ENCODE data around the gene RCVRN. TPM values are rescaled to one million over a fixed set of nuclear protein-coding genes. Genes with fewer than 3 reads are reported as not detected.

Gene RCVRN
- polyA plus RNA-seq (ENCODE audit: insufficient read length in 4 of 4) = under 1 TPM; 0.19 to 0.49 (median 0.35) TPM

DNA sequence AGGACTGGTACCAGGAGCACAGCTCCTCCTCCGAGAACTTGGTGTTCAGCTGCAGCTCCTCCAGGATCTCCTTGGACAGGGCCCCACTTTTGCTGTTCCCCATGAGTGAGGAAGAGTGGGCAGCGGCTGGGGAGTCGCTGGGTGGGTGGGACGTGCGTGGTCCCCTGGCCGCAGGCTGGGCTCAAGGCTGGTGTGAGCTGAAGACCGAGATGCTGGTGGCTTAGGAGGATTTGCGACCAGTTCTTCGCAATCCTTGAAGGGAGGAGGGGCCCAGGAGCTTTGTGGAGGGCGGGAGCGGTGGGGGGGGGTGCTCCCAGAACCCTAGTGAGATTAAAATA is at the start of gene RCVRN:
RCVRN (minus strand) TSS at position 194 of the 338 bp plus-strand sequence; CDS start at position 103, 91 bp downstream.
- no peak for DNase-seq (ENCODE audit: low read depth in 4 of 4, low spot score in 3 of 4)

DNA sequence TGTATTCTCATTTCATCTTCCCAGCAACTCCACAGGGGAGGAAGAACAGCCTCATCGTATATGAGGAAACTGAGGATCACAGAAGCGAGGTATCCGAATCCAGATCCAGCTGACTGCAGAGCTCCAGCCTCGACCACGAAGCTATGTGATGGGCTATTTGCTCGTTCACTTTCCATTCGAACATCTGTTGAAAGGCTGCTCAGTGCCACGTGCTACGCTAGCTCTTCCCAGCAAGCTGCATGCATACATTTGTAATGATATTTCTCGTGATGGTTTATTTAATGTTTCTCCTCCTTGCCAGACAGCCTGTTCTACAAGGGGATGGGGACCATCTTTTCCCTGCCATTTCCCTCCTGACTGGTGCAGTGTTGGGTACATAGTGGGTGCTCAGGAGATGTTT is 48.4 kb upstream of the RCVRN start:
- no peak for DNase-seq (ENCODE audit: low read depth in 4 of 4, low spot score in 3 of 4)

DNA sequence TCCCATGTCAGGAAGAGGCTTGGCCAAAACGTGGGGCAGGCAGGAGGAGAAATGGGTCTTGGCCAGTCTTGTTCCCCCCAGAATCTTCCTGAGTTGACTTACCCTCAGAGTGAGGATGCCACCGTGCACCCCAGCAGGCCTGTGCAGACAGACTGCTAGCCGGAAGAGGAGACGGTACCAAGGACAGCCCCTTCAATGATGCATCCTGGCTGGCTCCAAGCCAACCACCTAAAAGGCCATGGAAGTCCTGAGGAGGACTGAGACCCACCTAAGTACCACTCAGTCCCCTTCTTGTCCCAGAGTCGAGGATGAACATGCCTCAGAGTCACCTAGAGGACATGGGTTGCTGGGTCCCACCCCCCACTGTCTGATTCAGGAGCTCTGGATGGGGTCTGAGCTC is 46.7 kb upstream of the RCVRN start:
- DNase-seq (ENCODE audit: low read depth in 4 of 4, low spot score in 3 of 4) = no peak

DNA sequence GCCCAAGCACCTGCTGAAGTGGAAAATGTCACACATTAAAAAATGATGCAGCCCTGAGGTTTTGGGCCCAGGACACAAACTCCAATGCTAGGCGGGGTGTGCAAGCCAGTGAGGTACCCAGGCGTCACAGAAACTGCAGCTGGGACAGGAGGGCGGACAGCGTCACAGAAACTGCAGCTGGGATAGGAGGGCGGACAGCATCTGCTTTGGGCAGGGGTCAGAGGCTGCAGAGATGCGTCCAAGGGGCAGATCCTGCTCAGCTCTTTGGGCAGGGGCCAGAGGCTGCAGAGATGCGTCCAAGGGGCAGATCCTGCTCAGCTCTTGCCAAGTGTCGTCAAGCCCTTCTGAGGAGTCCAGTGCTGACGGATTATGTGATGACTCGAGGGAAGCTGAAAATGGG is 43.9 kb upstream of the RCVRN start:
- no peak for DNase-seq (ENCODE audit: low read depth in 4 of 4, low spot score in 3 of 4)

DNA sequence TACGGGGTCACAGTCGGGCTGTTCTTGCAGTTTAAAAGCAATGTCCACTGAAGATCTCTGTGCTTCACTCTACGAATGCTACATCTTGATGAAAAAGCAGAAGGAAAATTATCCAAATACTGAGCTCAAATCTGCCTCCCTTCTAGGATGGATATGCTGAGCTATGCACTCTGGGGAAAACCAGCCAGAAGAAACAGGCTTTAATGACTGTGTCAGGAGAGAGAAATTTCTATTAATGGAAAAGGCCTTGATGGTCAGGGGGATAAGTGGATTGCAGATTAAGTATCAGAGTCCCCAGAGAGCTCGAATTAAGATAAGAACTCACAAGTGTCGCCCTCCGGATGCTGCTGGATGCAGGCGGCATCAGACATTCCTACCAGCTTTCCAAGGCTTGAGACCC is 39.6 kb upstream of the RCVRN start:
- DNase-seq (ENCODE audit: low read depth in 4 of 4, low spot score in 3 of 4) = no peak

DNA sequence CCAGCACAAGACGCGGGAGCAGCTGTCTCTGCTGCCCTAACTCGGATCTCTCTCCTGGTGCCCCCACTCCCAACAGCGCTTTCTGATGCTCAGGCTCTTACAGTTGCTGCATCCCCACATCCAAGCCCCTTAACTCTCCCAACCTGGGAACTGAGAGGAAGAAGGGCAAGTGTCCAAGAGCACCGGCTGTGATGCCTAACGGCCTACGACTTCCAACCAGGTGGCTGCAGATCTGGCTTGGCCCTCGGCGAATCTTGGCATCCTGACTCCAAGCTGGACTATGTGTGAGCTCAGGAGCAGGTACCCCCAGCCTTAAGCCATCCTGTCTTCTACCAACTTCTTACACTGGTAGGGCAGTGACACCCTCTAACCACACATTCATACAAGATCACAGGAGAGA is 38.3 kb upstream of the RCVRN start:
- DNase-seq (ENCODE audit: low read depth in 4 of 4, low spot score in 3 of 4) = no peak

DNA sequence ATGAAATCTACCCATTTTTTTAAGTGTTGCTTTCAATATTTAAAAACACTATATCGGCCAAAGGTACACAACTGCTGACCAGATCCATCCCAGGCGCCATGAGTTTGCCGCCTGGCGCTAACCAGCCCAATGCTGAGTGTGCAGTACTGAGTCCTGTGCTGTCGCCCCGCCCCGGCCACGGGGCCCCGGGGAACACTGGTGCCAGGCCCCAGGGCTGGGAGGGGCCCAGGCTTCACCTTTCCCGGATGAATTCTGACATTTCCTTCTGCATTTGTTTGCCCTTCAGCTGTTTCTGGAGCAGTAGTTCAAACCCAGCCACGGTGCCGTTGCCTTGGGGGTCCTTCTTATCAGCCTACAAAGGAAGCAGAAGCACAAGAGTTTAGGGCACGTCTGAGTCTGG is 37.8 kb upstream of the RCVRN start:
- DNase-seq (ENCODE audit: low read depth in 4 of 4, low spot score in 3 of 4) = no peak

DNA sequence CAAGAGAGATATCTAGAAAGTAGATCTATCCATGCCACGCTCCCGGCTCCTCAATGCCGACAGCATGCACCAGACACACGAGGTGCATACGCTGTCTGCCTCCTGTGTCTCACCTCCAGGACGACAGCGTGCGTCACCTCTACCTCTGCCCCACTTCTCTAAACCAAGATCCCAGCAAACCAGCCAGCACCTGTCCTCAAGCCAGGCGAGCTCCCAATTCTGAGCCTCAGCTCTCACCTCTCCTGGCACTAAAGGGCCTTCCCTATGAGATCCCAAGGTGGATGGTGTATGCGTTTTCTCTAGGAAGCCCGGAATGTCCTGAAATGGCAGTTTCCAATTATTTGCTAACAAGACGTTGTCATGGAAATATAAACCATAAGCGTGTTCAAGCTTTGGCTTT is 36.2 kb upstream of the RCVRN start:
- DNase-seq (ENCODE audit: low read depth in 4 of 4, low spot score in 3 of 4) = no peak

DNA sequence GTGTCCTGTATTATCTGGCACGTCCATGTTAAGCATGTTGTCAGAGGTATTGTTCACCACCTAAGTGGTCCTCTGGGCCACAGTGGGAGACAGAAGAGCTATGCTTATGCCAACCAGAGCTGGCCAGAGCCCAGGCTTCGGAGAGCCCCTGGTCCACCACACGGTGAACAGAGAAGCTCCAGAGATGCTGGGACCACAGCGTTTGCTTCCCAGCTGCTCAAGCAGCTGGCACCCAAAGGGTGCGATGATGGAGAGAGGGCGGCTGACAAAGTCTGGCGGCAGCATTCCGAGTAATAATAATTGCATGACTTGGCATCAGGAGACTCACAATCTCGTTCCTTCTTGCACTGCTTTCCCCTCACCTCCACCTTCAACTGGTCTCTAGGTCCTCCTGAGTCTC is 35.8 kb upstream of the RCVRN start:
- no peak for DNase-seq (ENCODE audit: low read depth in 4 of 4, low spot score in 3 of 4)

DNA sequence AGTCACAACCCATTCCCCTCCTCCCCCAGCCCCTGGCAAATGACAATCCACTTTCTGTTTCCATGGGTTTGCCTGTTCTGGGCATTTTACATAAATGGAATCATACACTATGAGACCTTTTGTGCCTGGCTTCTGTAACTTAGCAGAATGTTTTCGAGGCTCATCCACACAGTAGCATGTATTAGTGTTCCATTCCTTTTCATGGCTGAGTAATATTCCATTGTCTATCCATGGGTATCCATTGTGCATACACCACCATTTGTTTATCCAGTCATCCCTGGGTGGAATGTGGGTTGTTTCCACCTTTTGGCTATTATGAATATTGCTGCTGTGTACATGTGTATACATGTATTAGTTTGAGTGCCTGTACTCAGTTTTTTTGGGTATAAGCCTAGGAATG is 33.7 kb upstream of the RCVRN start:
- no peak for DNase-seq (ENCODE audit: low read depth in 4 of 4, low spot score in 3 of 4)

DNA sequence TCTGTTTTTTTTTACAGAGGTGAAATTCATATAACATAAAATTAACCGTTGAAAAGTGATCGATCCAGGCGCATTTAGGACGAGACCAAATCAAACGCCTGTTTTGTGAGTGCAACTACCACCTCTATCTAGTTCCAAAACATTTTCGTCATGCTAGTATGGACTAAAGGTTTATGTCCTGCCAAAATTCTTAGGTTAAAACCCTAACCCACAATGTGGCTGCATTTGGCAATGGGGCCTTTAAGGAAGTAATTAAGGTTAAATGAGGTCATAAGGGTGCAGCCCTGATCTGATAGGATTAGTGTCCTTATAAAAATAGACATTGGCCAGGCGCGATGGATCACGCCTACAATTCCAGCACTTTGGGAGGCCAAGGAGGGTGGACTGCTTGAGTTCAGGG is 32.8 kb upstream of the RCVRN start:
- DNase-seq (ENCODE audit: low read depth in 4 of 4, low spot score in 3 of 4) = no peak

DNA sequence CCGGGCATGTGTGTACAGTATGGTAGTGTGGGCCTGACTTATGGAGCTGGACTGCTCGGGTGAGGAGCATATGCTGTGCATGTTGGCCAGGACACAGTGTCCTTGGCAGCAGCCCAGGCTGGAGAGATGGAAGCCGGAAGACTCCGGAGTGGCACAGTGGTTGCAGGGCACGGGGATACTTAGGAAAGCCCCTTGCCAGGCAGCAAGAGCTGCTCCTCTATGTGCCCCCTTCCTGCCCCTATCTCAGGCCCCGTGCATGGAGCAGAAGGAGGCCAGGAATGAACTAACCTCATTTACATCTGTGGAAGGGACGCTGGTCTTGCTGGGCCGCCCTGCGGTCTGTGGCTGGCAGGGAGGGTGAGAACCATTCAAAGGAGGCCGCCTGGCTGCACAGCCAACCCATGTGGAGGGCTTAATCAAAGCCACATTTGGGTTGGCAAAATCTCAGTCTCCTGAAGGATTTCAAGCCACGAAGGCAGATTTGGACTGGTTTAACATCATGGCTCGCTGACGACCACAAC is 32.2 kb upstream of the RCVRN start:
- no peak for DNase-seq (ENCODE audit: low read depth in 4 of 4, low spot score in 3 of 4)

DNA sequence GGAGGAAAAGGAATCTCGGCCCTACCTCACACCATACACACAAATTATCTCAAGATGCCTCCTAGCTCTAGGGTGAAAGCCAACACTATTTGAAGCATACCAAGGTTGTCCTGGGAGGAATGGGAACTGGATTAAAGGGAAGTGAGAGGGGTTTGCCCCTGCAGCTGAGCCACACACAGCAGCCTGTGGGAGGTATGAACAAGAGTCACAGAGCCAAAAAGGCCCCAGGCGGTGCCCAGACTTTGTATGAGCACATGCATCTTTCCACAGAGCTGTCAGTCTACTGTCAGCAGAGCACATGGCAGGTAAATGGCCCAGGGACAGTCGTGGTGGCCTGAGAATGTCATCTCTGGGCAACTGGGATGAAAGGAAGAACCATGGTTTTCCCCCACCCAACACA is 31.0 kb upstream of the RCVRN start:
- DNase-seq (ENCODE audit: low read depth in 4 of 4, low spot score in 3 of 4) = no peak

DNA sequence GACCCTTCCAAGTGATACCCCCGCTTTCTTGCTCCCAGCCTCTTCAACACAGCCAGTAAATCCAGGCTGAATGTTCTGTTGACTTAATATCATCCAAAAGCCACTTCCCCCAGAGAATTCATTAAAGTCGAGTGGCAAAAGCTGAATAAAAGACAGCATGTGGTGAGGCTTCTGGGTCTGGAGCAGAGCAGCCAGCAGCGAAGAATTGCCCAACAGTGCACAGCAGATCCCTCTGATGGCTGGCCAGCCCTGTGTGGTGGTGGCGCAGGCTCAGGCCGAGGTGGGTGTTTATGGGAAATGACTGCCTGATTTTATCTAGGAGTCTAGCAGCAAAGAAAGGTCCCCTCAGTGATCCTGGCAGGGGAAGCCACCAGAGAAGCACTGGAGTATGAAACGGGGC is 30.3 kb upstream of the RCVRN start:
- DNase-seq (ENCODE audit: low read depth in 4 of 4, low spot score in 3 of 4) = no peak

DNA sequence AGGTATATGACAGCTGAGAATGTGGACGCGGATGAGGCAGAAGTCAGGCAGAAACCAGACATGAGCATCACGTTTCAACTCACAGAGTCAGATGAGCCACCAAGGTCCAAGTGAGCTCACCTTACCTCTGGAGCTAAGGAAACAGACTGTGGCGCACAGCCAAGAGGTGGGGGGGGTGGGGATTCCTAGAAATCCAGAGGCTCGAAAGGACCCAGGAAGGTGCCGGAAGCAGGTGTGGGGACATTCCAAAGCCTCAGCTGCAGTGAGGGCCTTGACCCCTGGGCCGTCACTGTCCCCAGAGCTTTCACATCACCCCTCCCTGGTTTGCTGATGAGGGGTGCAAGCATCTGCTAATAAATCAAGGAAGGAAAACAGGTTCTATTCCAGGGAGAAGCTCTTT is 29.3 kb upstream of the RCVRN start:
- no peak for DNase-seq (ENCODE audit: low read depth in 4 of 4, low spot score in 3 of 4)

DNA sequence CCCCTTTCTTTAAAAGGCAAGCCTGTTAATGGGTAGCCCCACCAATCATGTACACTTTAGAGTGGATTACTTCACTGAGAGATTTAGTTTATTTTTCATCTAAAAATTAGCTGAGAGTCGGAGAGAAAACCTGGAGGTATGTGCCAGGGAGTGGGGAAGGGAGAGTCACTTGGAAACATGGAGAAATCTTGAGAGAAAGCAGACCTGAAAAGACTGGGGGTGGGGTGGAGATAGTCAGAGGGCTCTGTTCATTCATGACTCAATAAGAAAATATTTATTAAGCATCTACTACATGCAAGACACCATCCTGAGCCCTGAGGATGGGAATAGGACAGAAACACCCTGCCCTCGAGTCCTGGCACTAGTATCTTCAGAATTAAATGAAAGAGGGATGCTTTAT is 27.4 kb upstream of the RCVRN start:
- DNase-seq (ENCODE audit: low read depth in 4 of 4, low spot score in 3 of 4) = no peak

DNA sequence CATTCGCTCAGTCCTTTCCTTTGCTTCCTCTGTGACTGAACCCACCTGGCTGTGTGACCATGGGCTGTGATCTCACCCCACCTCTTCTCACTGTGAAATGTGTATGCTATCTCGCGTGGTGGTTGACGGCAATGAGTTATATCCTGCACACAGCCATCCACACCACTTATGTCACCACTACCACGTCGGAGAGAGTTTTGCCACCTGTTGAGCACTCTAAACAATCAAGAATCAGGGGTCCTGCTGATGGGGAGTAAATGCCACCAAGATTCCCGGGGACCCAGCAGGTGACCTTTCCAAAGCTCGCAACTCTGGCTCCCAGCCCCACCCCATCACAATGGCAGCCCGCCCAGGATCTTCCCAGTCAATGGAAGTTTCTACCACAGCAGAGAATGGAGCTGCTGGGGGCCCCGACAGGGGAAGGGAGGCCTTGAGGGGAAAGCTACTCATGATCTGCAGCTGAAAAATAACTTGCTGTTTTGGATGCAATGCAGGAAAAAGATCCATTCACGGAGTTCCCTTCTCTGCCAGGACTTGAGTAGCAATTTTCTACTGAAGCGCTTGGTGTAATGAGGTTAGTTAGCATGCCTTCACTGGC is 26.2 kb upstream of the RCVRN start:
- DNase-seq (ENCODE audit: low read depth in 4 of 4, low spot score in 3 of 4) = no peak

DNA sequence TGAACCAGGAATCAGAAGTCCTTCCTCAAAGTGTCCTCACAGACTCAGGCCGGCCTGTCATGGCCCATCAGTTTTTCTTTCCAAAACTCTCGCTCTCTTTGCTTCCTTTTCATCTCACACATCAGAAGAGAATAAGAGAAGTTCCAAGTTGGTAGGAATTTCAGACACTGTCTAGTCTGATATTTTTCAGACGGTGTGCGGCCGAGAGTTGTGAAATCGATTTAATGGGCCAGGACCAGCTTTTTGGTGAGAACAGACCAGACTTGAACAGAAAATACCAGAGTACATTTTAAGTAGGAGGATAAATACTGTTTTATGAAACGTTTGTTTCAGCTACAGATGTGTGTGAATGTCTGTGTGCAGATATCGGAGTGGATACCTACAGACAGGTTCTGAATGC is 24.8 kb upstream of the RCVRN start:
- no peak for DNase-seq (ENCODE audit: low read depth in 4 of 4, low spot score in 3 of 4)

DNA sequence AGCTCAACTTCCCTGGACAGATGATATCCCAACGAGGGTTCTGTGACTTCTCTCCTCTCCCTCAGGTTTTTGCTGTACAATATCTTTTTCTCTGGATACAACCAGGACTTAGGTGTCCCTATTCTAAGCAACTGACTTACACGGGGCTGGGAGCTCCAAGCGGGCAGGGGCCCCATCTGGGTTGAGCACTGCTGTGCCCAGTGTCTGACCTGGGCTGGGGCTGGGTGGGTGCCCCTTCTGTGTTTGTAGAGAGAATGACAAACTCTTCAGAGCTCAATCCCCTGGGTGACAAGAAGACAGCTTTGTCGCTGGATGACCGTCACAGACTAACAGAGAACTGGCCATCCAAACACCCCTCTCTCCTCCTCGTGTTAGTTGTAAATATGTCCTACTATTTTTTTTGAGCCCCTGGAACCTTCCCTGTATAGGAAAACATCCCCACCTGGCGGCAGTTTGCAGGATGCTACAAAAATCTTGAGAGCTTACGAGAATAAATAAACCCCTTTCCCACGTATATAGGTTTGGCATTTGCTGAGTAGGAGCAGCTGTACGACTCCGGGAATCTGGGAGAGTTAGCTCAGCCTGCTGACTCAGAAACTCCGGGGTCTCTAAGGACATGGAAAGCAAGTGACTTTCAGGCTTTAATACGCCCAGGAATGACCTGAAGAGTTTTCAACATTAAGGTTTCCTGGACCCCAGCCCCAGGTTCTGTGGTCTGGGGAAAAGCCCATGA is 23.7 kb upstream of the RCVRN start:
- peak; percentile 39 to 68 (median 58) for DNase-seq (ENCODE audit: low read depth in 4 of 4, low spot score in 3 of 4)

DNA sequence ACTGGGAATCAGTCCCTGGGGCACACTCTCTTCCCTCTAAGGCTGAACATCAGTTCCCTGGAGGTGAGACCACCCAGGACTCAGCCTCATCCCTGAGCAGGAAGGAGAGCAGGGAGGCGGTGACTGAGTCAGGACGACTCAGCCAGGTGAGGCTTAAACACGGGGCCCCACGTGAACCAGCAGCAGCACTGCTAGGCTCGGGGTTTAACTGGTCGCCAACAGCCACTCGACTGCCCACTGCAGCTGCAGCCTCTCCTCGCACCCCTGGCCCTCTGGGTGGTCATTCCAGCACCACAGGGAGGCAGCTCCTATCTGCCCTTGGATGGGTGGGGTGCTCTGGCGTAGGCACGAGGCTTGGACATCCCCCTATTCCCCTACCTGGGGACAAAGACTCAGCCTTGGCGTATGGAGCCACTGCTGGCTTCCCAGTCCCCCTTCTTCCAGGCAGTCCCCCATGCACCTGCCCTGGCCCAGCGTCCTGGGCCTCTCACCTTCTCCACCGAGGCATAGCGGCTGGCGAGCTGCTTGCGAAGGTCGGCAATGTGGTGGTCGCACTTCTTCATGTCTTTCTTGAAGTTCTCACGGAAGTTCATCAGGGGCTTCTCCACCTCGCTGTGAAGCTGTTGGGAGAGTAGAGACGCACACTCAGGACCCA is 21.2 kb upstream of the RCVRN start:
- no peak for DNase-seq (ENCODE audit: low read depth in 4 of 4, low spot score in 3 of 4)

DNA sequence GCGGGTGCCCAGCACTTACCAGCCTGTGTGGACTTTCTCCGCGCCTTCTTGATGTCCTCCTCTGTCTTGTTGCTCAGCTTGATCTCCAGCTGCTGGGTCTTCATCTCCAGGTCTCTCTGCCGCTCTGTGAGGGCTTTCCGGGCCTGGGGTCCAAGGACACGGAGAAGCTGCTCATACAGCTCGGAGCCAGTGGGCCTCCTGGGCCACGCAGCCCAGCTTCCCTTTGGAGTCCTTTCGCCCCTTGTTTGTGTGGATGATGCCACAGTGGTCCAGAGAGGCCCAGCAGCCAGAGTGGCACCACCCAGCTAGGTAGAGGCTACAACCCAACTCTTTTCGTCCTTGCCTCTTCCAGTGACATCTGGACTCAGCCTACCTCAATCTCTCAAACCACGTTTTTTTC is 20.4 kb upstream of the RCVRN start:
- DNase-seq (ENCODE audit: low read depth in 4 of 4, low spot score in 3 of 4) = no peak

DNA sequence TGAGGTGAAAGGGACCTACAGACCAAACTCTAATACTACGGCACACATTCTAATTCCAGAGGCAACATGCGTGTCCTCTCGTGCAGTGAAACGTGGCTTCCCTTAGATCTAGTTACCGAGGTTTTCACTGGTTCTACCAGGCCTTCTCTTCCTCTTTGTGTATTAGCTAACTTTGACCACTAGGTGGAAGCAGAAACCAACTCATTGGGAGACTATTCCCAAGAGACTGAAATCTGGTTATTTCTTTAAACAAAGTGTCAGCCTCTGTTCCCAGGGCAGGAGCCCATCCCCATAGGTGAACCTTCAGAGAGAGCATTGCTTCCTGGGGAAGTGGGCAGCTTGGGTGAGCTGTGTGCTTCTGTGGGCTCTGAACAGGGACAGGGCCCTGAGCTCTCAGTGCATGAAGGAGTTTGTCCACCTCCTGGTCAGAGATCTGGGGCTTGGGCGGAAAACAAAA is 19.7 kb upstream of the RCVRN start:
- peak; percentile 64 to 82 (median 73) for DNase-seq (ENCODE audit: low read depth in 4 of 4, low spot score in 3 of 4)

All from left renal pelvis (tissue), 4 donors.